Skeletal muscle tissue (tissue), 5 donors: ENCODE measurements around the gene EXOC7. TPM values are rescaled to one million over a fixed set of nuclear protein-coding genes. Genes with fewer than 3 reads are reported as not detected.

Source experiments
- H3K27ac ChIP-seq: one replicate; pipeline ENCODE4 v1.7.0; 2013; ENCODE audit warnings: mild to moderate bottlenecking, low read depth, low read length, inconsistent platforms
- H3K27me3 ChIP-seq, 3 donors: one replicate each; pipeline ENCODE4 v1.7.0; 2013; ENCODE audit warnings: low read length in 3 of 3; ENCODE audit not compliant: control insufficient read depth in 3 of 3, insufficient read depth in 3 of 3
- H3K36me3 ChIP-seq, 3 donors: one replicate each; pipeline ENCODE4 v1.7.0; 2013; ENCODE audit warnings: low read length in 3 of 3; ENCODE audit not compliant: control insufficient read depth in 3 of 3, insufficient read depth in 3 of 3
- H3K4me1 ChIP-seq, 3 donors: one replicate each; pipeline ENCODE4 v1.7.0; 2013; ENCODE audit warnings: low read length in 3 of 3, mild to moderate bottlenecking in 3 of 3; ENCODE audit not compliant: control insufficient read depth in 3 of 3, insufficient read depth in 3 of 3
- H3K4me3 ChIP-seq, 3 donors: one replicate each; pipeline ENCODE4 v1.7.0; 2013; ENCODE audit warnings: low read length in 3 of 3
- H3K9ac ChIP-seq, 3 donors: one replicate each; pipeline ENCODE4 v1.7.0; 2013; ENCODE audit warnings: low read length in 3 of 3, mild to moderate bottlenecking in 3 of 3, moderate library complexity in 2 of 3, low read depth in 1 of 3
- H3K9me3 ChIP-seq, 3 donors: one replicate each; pipeline ENCODE4 v1.7.0; 2013; ENCODE audit warnings: low read length in 3 of 3; ENCODE audit not compliant: control insufficient read depth in 3 of 3
- small RNA-seq: library from RNA; depleted of rRNA; stranded (forward); fragments of <200 nt; gene quantifications from one replicate; pipeline ENCODE3, GENCODE V24; 2014
- total RNA-seq: library from RNA; depleted of rRNA; stranded (reverse); fragments of >200 nt; gene quantifications from one replicate; pipeline ENCODE4 v1.2.3, GENCODE V29; 2014
- donor health status: Osteomylitis.

The EXOC7 gene
- total RNA-seq, 1 donor from 2014 or later: 54.8 TPM

GRCh38 chr17:76032780-76033108 is 70.8 kb downstream of the EXOC7 start:
- no peaks in the 10 kb centered on the region for H3K9me3 ChIP-seq
- H3K27me3 ChIP-seq: peaks cover 0 to 6% (median 0%) of the 10 kb centered on the region in 3 donors
- peaks cover 2% of the 10 kb centered on the region in 3 donors for H3K36me3 ChIP-seq
- no peak overlapping the region for H3K4me3 ChIP-seq
- H3K27ac ChIP-seq: no peak overlapping the region
- H3K9ac ChIP-seq: no peak overlapping the region
- H3K4me1 ChIP-seq: peaks cover 0 to 2% (median 0%) of the 10 kb centered on the region in 3 donors

GRCh38 chr17:76032073-76032779 is 71.4 kb downstream of the EXOC7 start:
- H3K27me3 ChIP-seq: peaks cover 0 to 6% (median 0%) of the 10 kb centered on the region in 3 donors

More at GRCh38 chr17:76032073-76032779, 71.4 kb downstream of the EXOC7 start:
- Histone ChIP-seq H3K9ac (no peak overlapping the region), H3K9me3 (no peaks in the 10 kb centered on the region), H3K36me3 (no peaks in the 10 kb centered on the region), H3K27ac (no peak overlapping the region), H3K4me1 (peaks cover 0 to 2% (median 0%) of the 10 kb centered on the region in 3 donors), H3K4me3 (no peak overlapping the region)

Small RNA genes lying within 50 kb of the gene (small RNA-seq; reads per million reads assigned to genes)
- 0.86 reads per million, percentile 75 among the genes with 10 or more reads in this experiment for gene MIR6868

Other genes with a start within 250 kb of the EXOC7 start
- 17.7 TPM for gene WBP2, start 248.5 kb downstream of the EXOC7 start, total RNA-seq
- 23.5 TPM for gene TRIM47, start 225.2 kb downstream of the EXOC7 start, total RNA-seq
- 20.4 TPM for gene TRIM65, start 206.8 kb downstream of the EXOC7 start, total RNA-seq
- gene MRPL38, start 198.9 kb downstream of the EXOC7 start, total RNA-seq: 32.9 TPM
- gene FBF1, start 162.7 kb downstream of the EXOC7 start, total RNA-seq: 6.3 TPM
- gene ACOX1, start 124.6 kb downstream of the EXOC7 start, total RNA-seq: 32.4 TPM
- gene TEN1, start 124.5 kb downstream of the EXOC7 start, total RNA-seq: 3.1 TPM
- gene CDK3, start 102.9 kb downstream of the EXOC7 start, total RNA-seq: 1.6 TPM
- under 0.01 TPM for gene EVPL, start 76.5 kb downstream of the EXOC7 start, total RNA-seq
- gene SRP68, start 31.3 kb downstream of the EXOC7 start, total RNA-seq: 41.8 TPM
- gene GALR2, start 29.0 kb downstream of the EXOC7 start, total RNA-seq: not detected
- gene ZACN, start 24.6 kb downstream of the EXOC7 start, total RNA-seq: not detected
- gene FOXJ1, start 37.5 kb upstream of the EXOC7 start, total RNA-seq: under 0.01 TPM
- 6.8 TPM for gene RNF157, start 136.7 kb upstream of the EXOC7 start, total RNA-seq
- 2.6 TPM for gene UBALD2, start 161.6 kb upstream of the EXOC7 start, total RNA-seq
- gene QRICH2, start 204.5 kb upstream of the EXOC7 start, total RNA-seq: 2.1 TPM